ENCODE measurements around the gene EFNB2.

The EFNB2 gene

GRCh38 chr13:106481919-106482318 lies 53.5 kb downstream of the EFNB2 start:
- DNase-seq (ENCODE audit: low read depth) = no peak

DNA sequence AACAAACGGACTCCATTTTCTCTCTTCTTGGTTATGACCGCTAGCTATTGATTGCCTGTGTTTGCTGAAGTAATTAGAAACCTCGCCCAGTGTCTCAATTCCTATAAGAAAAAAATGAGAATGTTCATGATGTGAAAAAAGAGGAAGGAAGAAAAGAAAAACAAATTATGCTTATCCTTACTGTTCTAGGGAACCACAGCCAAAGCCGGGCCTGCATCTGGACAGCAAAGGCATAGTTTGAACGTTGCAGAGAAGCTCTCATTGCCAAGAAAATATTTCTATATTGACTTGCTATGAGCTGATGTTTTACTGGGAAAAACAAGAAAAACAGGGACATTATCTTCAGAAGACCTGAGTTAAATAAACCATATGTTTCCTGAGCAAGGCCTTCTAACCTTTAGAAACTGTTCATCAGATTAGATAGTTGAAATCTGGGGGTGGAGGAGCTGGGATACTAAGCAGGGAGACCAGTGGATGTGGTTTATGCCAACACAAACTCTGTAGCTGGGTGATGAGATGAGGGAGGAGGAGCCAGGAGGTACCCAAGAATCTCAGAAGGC lies 55.0 kb downstream of the EFNB2 start:
- DNase-seq (ENCODE audit: low read depth) = no peak

DNA sequence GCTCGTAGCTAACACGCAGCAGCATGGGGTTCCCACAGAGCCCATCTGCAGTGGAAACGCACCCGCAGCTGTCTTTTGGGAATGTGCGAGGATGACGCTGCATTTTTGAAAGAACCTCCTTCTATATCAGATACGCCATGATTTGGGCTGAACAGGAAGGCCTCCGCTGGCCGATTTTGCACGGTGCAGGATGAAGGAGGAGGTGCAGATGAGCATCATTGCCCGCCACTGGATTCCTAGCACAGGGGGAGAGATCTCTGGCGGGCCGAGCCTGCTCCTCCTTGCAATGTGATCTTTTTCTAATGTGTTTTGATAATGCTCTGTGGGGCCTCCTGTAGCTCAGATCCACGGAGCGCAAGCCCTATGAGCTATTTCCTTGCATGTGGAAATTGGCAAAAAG lies 55.5 kb downstream of the EFNB2 start:
- no peak for DNase-seq (ENCODE audit: low read depth)

GRCh38 chr13:106478116-106478515 lies 57.3 kb downstream of the EFNB2 start:
- DNase-seq (ENCODE audit: low read depth) = no peak

- no peak for DNase-seq (ENCODE audit: low read depth)
These were observed 58.2 kb downstream of the EFNB2 start for GRCh38 chr13:106477303-106477702.

DNA sequence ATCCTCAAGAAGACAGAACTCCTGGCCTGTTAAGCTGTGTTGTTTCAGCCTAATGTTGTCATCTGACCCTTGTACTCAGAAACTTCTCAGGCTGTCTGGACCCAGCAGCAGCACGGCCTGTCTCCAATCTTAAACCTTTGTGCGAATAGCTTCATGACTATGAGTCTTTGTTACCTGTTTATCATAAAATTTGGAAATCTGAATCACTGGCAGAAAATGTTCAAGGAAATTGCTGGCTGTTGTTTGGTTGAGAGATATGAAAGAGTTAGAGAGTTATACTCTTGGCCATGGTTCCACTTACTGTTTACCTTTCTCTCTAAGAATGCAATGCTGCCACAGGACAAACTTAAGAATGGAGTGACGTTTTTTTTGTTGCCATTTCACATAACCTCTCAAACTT lies 59.6 kb downstream of the EFNB2 start:
- no peak for DNase-seq (ENCODE audit: low read depth)

DNA sequence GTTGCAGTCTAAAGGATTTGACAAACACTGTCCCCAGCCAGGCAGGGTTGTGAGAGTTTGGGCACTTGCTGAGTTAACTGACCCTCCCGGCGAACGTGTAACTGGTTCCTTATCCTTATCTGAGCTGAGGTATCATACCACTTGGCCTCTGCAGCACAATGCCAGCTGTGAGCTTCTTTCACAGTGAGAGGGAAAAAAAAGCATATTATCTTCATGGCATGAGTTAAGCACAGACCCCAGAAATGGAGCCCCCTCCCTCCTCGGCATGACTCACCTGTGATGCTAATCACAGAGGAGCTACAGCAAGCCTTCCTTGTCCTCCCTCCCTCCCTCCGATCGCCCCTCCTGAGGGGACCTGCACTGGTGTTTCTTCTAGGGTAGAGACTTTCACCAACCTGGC lies 60.5 kb downstream of the EFNB2 start:
- no peak for DNase-seq (ENCODE audit: low read depth)

DNA sequence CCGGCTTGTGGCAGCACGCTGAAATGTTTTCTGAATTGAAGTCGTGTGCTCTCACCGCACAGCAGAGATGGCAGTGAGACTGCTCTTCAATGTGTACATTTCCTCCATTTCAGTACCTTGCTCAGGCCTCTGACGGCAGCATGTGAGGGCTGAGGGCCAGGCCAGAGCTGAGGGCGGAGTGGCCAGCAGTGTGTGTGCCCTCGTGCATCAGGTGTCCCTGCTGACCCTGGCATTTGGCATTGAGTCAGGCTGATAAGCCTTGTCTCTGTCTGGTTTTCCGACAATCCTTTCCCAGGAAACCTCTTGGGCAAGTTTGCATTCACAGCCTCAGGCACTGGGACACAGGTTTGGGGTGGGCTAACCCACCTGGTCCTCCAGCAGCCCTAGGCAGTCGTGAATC lies 62.3 kb downstream of the EFNB2 start:
- DNase-seq (ENCODE audit: low read depth) = no peak

DNA sequence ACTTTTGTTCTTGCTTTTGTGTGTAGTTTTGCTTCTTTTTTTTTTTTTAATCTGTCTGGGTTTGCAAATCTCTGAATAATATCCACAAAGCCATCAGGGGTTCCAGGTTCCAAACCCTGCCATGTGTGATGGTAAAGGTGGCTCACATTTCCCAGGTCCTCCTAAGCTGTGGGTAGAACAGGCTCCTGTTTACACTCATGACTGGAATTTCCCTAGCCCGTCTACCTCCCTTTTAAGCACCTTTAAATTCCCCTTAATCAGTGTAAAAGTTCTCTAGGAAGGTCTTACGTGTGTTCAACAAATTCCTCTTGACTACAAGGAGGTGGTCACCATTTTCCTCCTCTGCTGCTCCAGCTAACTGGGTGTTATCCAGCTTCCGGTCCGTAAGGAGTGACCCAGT lies 62.8 kb downstream of the EFNB2 start:
- DNase-seq (ENCODE audit: low read depth) = no peak

- no peak for DNase-seq (ENCODE audit: low read depth)
These were observed 63.4 kb downstream of the EFNB2 start for GRCh38 chr13:106471957-106472543.

GRCh38 chr13:106470576-106470975 lies 64.9 kb downstream of the EFNB2 start:
- DNase-seq (ENCODE audit: low read depth) = no peak

DNA sequence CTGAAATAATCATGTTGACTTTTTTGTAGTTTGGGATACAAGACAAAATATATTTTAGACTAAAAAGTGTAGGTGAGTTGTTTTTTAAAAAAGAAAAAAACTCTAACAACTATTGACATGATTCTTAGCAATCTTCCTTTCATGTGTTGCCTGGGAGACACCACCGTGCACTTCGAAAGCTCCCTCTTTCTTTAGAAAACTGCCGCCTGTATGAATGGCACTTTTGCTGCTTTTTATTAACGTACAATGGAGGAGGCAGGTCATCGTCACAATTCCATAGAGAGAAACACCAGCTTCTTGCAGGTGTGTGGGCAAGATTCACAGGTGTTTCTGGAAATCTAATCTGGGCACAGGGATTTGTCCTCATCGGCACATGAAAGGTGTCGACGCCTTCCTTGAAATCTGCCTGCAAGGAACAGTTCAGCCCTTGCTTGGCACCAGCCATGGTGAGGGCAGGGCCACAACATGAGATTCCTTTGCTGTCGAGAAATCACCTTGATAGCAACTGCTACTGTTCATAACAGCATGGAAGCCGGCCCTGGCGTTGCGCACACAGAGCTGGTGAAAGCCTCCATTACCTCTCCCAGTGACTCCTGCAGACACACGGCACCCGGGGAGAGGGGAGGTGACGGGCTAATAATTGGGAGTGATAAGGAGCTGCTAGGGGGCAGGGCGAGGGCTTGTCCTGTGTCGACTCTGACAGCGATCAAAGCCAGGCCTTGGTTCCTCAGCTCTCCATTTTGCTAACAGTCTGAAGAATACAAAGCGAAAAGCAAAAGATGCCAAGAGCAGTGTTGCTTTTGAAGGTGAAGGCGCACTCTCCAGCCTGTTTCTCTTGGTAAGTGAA lies 66.5 kb downstream of the EFNB2 start:
- DNase-seq (ENCODE audit: low read depth) = no peak

GRCh38 chr13:106468207-106468606 lies 67.3 kb downstream of the EFNB2 start:
- DNase-seq (ENCODE audit: low read depth) = no peak

- no peak for DNase-seq (ENCODE audit: low read depth)
These were observed 67.9 kb downstream of the EFNB2 start for GRCh38 chr13:106467427-106468122.

DNA sequence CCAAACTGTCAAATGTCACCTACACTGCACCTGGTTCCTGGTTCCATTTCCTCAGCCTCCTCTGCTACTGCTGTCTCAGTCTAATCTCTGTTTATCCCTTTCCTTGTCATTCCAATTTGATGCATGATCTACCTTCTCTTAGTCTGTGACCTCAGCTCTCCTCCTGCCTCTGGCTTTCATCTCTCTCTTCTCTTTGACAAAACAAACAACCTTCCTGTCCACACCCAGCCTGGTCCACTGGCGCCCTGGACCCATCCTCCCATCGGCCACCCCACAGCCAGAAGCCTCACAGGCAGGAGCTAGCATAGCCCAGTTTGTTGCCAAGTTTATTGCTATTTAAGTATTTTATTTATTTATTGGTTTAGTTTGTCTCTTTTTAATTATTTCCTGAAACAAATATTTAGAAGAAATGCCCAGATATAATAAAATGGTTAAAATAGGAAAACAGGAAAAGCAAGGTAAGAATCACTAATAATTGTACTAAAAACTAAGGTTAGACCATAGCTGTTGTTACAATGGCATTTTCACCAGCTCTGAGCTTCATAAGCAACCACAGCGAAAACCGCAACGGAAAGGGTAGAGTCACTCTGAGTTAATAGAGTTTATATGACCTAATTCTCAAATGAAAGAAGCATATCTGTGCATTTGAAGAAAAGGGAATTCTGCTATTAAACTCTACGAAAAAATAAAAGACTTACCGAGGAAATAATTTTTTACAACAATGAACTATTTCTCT lies 68.6 kb downstream of the EFNB2 start:
- DNase-seq (ENCODE audit: low read depth) = no peak

GRCh38 chr13:106464076-106464475 lies 71.4 kb downstream of the EFNB2 start:
- no peak for DNase-seq (ENCODE audit: low read depth)

DNA sequence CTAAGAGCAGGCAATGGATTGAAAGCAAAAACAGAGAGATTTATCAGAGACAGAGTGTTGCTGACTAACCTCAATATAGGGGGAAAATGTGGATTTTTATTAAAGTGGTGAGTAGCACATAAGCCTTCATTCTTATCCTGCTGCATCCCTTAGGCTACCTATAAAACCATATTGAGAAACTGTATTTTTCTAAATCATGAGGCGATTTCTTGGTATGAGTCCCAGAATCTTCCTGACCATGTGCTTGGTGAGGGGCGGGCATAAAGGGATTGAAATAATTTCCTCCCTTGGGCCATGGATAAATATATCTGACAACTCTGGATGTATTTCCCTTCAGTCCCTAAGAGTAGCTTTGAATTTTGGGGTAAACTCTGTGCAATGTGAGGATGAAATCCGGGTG lies 72.8 kb downstream of the EFNB2 start:
- no peak for DNase-seq (ENCODE audit: low read depth)

GRCh38 chr13:106455777-106456176 lies 79.7 kb downstream of the EFNB2 start:
- no peak for DNase-seq (ENCODE audit: low read depth)

DNA sequence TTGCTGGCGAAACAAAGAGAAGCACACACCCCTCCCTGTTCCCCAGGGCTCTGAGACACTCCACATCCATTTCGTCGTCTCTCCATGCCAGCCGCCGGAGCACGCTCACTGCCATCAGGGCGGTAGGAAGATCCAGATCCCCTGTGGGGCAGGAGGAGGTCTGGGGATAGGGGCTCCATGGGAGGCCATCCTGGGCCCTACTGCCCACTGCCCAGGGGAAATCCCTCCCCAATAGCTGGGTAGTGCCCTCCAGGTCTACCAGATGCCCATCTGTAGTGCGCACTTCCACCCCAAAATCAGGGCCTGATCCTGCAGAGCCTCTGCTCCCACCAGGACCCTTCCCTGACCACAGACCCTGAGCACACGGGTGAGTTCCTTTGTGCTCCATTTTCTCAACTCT lies 80.3 kb downstream of the EFNB2 start:
- DNase-seq (ENCODE audit: low read depth) = no peak

DNA sequence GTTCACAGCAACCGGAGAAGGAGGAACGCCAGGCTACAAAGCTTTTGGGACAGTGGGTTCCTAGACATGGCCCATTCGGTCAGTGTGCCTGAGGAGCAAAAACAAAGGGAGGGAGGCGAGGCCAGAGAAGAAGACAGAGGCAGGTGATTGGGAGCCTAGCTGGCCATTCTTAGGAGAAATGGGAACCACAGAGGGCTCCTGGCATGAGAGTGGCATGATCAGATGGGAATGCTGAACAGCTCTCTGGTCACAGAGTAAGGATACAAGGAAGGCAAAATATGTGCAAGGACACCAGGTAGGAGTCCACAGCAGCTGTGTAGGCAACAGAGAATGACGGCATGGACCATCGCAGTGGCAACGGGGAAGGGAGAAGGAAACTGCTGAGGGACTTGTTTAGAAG lies 82.4 kb downstream of the EFNB2 start:
- DNase-seq (ENCODE audit: low read depth) = no peak

DNA sequence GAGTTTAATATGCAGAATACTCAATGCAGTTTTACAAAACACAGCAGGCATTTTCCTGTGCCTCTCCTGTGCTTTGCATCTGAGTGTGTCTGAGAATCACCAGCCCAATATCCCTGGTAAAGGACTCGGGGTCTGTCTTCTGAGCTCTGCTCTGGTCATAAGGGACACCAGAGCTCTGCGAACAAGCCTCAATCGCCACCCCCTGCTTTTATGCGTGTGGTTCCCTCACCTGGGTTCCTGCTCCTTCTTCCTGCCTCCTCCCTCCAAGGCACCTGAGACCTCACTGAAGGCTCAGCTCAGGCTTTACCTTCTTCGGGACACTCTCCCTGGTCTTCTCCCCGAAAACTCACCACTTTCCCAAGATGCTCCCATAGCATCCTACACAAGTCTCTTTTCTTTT lies 84.5 kb downstream of the EFNB2 start:
- no peak for DNase-seq (ENCODE audit: low read depth)

DNA sequence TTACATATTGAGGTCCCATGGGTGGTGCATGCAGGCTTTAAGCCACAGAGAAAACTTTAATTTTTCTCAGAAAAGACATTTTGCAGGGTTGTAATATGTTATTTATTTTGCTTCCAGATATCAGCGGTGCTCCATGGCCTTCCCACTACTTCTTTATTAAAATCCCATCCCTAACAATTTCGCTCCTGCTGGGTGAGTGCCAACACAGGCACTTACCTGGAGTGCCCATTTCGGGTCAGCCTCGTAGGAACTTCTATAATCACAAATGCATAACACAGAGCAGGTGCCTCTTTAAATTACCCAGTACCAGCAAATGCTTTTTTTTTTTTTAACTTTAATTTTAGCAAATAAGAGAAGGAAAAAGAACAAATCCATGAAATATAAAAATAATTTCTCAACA lies 86.4 kb downstream of the EFNB2 start:
- DNase-seq (ENCODE audit: low read depth) = no peak

All from stimulated activated CD8-positive, alpha-beta memory T cell treated with anti-CD3 and anti-CD28 coated beads, Interleukin-4, amount 100 ng/mL, for 24 hours (primary cell).